Choroid plexus epithelial cell (primary cell): ENCODE results near the gene ADK.
"Not testable (repeated sequence)": the region's sequence is repeated elsewhere in the genome, so short reads cannot be mapped to it uniquely, and the experiment has no call there.

Experiments used
- DNase-seq: peaks from one replicate; pipeline ENCODE4 v3.0.0-alpha.2; 2010; ENCODE audit warnings: low read depth
- H3K4me3 ChIP-seq: 2 replicates; pipeline ENCODE4 v1.5.1; 2011; ENCODE audit warnings: low read depth, mild to moderate bottlenecking, control low read depth, low read length, moderate library complexity
- CTCF ChIP-seq: conservative IDR thresholded peaks from 2 replicates; pipeline ENCODE4 v1.5.1; 2011; ENCODE audit warnings: low read depth, mild to moderate bottlenecking, control low read depth, inconsistent platforms, low read length, moderate library complexity

Gene ADK

GRCh38 chr10:74525885-74526284 is 374.9 kb downstream of the ADK start:
- no peak for TF ChIP-seq CTCF
- no peak for DNase-seq
- no peak overlapping the region for H3K4me3 ChIP-seq

DNA sequence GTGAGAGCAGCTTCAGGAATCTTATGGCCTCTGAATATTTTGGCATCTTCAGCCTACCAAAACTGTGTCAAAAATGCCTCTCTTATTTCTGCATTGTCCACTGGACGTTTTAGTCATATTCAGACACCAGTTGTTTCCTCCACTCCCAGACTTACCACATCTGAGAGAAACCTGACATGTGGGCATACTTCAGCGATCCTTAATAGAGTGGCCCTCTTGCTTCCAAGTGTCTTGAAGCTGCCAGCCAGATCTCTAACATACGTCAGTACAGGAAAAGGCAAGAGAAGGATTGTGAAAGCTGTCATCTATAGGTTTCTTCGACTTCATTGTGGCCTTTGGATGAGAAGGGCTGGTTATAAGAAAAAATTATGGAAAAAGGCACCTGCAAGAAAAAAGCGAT is 376.6 kb downstream of the ADK start:
- DNase-seq, H3K4me3 ChIP-seq: not testable (repeated sequence)

GRCh38 chr10:74529205-74529604 is 378.2 kb downstream of the ADK start:
- no peak for DNase-seq
- no peak for TF ChIP-seq CTCF
- H3K4me3 ChIP-seq = no peak overlapping the region

DNA sequence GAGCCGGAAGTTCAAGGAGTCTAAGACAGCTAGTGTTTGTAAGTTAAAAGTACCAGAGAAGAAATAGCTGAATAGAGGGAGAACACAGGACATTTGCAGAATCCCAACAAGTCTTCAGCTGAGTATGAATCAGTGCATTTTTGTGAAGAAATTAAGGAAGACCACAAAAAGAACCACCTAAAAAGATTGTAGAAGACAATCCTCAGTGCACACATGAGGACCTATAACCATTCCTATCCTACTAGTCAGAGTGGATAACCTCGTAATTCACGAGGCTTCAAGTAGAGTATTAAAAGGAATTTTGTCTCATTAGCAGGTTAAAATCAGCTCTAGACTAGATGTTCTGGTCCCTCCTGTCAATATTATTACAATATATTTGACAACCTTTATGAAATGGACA is 380.0 kb downstream of the ADK start:
- H3K4me3 ChIP-seq = no peak overlapping the region
- no peak for TF ChIP-seq CTCF
- no peak for DNase-seq

GRCh38 chr10:74539317-74539716 is 388.3 kb downstream of the ADK start:
- no peak for DNase-seq
- TF ChIP-seq CTCF = no peak
- H3K4me3 ChIP-seq = no peak overlapping the region

DNA sequence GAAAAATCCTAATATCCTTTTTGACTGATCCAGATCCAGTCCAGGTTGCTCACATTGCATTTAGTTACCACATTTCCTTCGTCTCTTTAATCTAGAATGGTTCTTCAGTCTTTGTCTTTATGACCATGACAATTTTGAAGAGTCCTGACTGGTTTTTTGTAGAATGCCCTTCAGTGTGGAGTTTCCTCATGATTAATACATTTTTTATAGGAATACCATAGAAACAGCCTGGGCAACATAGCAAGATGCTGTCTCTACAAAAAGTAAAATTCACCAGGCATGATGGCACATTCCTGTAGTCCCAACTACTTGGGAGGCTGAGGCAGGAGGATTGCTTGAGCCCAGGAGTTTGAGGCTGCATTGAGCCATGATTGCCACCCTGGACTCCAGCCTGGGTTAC is 390.4 kb downstream of the ADK start:
- no peak for TF ChIP-seq CTCF
- no peak for DNase-seq
- H3K4me3 ChIP-seq = no peak overlapping the region

- peak; percentile 96 for DNase-seq
- H3K4me3 ChIP-seq = no peak overlapping the region
- no peak for TF ChIP-seq CTCF
Measured at GRCh38 chr10:74542077-74542476, 391.1 kb downstream of the ADK start.

GRCh38 chr10:74543276-74543675 is 392.3 kb downstream of the ADK start:
- DNase-seq = peak; percentile 61
- TF ChIP-seq CTCF = no peak
- H3K4me3 ChIP-seq = no peak overlapping the region
